ENCODE data around the gene RAPGEF3.

Gene RAPGEF3

GRCh38 chr12:47717443-47718193, 41.1 kb downstream of the RAPGEF3 start:
- peak; percentile 76 for DNase-seq

- no peak for DNase-seq
These were observed 41.6 kb downstream of the RAPGEF3 start for GRCh38 chr12:47717046-47717442.

GRCh38 chr12:47715877-47716548, 42.7 kb downstream of the RAPGEF3 start:
- no peak for DNase-seq

GRCh38 chr12:47715393-47715876, 43.2 kb downstream of the RAPGEF3 start:
- peak; percentile 66 for DNase-seq

- no peak for DNase-seq
These were observed 43.8 kb downstream of the RAPGEF3 start for GRCh38 chr12:47714826-47715386.

- no peak for DNase-seq
These were observed 46.5 kb downstream of the RAPGEF3 start for GRCh38 chr12:47712171-47712570.

GRCh38 chr12:47711448-47711847, 47.2 kb downstream of the RAPGEF3 start:
- DNase-seq, result no peak

- no peak for DNase-seq
These were observed 48.4 kb downstream of the RAPGEF3 start for GRCh38 chr12:47710278-47710677.

GRCh38 chr12:47709671-47710070, 49.0 kb downstream of the RAPGEF3 start:
- DNase-seq, result no peak

- no peak for DNase-seq
These were observed 49.4 kb downstream of the RAPGEF3 start for GRCh38 chr12:47709237-47709636.

- no peak for DNase-seq
These were observed 50.7 kb downstream of the RAPGEF3 start for GRCh38 chr12:47707905-47708543.

GRCh38 chr12:47707355-47707754, 51.3 kb downstream of the RAPGEF3 start:
- DNase-seq, result no peak

- DNase-seq, result peak; percentile 93
These were observed 52.9 kb downstream of the RAPGEF3 start, which contains the start of gene RPAP3 for GRCh38 chr12:47705566-47706425. Gene RPAP3 (minus strand): TSS chr12:47706030. CDS start chr12:47702840, 3,190 bp downstream.

GRCh38 chr12:47705229-47705565, 53.5 kb downstream of the RAPGEF3 start:
- no peak for DNase-seq

- no peak for DNase-seq
These were observed 54.0 kb downstream of the RAPGEF3 start for GRCh38 chr12:47704719-47705118.

GRCh38 chr12:47700263-47700662, 58.4 kb downstream of the RAPGEF3 start:
- no peak for DNase-seq

- no peak for DNase-seq
These were observed 60.0 kb downstream of the RAPGEF3 start for GRCh38 chr12:47698631-47699030.

- no peak for DNase-seq
These were observed 60.6 kb downstream of the RAPGEF3 start for GRCh38 chr12:47698055-47698454.

- no peak for DNase-seq
These were observed 69.5 kb downstream of the RAPGEF3 start for GRCh38 chr12:47689215-47689614.

- DNase-seq, result no peak
These were observed 71.0 kb downstream of the RAPGEF3 start for GRCh38 chr12:47687636-47688035.

- DNase-seq, result peak; percentile 49
These were observed 71.9 kb downstream of the RAPGEF3 start for GRCh38 chr12:47686645-47687240.
